ENCODE measurements around the gene GUCA2A.
"Not testable (repeated sequence)": the region's sequence is repeated elsewhere in the genome, so short reads cannot be mapped to it uniquely, and the experiment has no call there.

GUCA2A gene, protein sequence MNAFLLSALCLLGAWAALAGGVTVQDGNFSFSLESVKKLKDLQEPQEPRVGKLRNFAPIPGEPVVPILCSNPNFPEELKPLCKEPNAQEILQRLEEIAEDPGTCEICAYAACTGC

DNA sequence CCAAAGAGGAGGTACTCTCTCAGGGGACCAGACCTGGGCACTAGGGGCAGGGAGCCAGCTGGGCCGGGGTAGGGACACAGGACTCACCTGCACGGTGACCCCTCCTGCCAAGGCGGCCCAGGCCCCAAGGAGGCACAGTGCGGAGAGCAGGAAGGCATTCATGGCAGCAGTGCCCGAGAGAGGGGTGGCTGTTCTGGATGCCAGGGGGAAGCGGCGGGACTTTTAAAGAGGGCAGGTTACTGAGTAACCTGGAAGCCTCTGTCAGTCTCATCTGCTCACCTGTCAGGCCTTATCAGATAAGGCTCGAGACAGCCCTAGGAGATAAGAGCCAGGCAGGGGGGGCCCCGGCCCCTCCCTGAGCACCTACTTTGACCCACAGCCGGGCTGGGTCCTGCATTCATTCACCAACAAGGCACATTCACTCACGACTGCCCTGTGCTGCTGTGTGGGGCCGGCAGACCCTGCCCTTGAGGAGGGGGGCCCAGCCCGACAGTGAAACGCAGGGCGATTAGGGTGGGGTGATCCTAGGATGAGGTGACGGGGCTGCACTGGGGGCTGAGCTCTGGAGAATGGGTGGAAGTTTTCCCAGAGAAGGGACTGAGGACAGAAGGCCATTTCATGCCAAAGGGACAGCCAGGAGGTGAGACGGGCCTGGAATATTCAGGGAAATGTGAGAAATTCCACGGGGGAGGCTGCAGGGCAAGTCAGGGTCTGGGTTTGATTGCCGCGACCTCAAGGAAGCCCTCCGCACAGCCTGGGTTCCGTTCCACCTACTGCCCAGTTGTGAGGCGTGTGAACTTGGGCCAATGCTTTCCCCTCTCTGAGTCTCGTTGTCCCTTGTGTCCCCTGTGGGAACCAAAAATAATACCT lies at the start of gene GUCA2A:
GUCA2A (minus strand) TSS at position 195 of the 870 bp plus-strand sequence; CDS start at position 162, 33 bp downstream.
- DNase-seq: no peak

GRCh38 chr1:42211224-42211623 lies 46.7 kb upstream of the GUCA2A start:
- no peak for DNase-seq

GRCh38 chr1:42210421-42211133 lies 46.0 kb upstream of the GUCA2A start:
- no peak for DNase-seq

- no peak for DNase-seq
Observed at GRCh38 chr1:42209526-42210251, 45.1 kb upstream of the GUCA2A start.

GRCh38 chr1:42206930-42207329 lies 42.4 kb upstream of the GUCA2A start:
- DNase-seq: not testable (repeated sequence)

GRCh38 chr1:42206164-42206563 lies 41.6 kb upstream of the GUCA2A start:
- DNase-seq: no peak

DNA sequence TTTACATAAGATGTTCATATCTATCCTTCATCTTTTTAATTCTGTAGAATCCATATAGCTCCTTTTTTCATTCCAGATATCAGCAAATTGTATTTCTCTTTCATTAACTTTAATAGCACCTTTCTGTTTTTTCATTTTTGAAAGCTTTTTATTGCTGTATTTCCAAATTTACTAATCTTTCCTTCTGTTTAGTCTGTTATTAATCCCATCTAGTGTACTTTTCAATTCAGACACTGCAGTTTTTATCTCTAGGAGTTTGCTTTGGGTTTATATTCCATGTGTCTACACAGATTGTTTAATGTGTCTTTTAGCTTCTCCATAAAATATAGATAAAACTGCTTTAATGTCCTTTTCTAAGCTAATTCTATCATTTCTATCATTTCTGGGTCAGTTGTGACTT lies 37.4 kb upstream of the GUCA2A start:
- no peak for DNase-seq

DNA sequence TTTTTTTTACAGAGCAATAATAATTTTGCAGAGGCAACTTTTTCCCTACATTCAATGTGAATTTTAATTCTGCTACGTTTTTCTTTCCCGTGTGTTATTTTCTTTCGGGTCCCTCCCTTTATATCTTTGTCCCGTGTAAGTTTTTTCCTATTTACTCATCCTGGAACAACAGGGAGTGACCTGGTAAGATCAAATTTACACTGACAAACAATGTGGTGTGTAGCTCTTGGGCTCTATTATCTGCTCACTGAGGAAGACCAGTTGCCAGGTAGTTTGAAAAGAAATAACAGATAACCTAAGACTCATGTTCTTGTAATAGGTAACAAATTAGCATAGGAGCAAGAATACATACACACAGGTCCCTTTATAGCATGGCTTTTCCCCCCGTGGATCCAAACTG lies 33.7 kb upstream of the GUCA2A start:
- no peak for DNase-seq

DNA sequence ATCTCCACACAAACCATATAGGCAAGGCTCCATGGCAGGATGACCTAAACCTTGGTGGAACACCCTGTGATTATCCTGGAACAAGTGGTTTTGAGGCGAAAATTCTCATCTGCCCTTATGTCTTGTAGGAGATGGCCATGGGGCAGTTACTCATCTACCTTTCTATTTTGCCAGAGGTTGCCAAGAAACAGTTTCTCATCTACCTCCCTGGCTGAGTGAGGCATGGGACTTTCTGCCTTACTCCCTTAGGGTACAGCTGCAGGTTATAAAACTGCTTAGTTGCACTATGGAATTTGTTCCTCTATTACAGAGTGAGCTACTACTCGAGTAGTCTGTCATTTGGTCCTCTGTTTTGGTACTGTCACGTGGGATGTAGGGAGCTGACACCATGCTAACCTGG lies 31.3 kb upstream of the GUCA2A start:
- no peak for DNase-seq

GRCh38 chr1:42192106-42192505 lies 27.6 kb upstream of the GUCA2A start:
- DNase-seq: no peak

DNA sequence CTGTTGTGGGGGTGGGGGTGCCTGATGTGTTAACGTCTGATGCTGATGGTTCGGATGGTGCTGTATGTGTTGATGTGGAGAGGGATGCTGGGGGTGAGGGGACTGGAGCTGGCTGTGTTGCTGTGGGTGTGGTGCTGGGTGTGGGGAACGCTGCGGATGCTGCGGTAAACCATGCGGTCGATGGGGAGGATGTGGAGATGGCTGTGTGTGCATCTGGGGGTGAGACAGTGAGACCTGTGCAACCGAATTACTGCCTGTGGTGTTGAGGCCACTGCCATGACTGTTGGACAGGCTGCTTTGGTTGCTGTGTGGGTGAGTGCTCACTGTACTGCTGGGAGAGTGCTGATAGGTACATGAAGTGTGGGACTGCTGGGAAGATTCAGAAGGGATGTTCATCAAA lies 26.8 kb upstream of the GUCA2A start:
- DNase-seq: no peak

GRCh38 chr1:42189931-42190853 lies 25.6 kb upstream of the GUCA2A start:
- no peak for DNase-seq

- no peak for DNase-seq
Observed at GRCh38 chr1:42186152-42186551, 21.6 kb upstream of the GUCA2A start.

GRCh38 chr1:42184616-42185015 lies 20.1 kb upstream of the GUCA2A start:
- no peak for DNase-seq

DNA sequence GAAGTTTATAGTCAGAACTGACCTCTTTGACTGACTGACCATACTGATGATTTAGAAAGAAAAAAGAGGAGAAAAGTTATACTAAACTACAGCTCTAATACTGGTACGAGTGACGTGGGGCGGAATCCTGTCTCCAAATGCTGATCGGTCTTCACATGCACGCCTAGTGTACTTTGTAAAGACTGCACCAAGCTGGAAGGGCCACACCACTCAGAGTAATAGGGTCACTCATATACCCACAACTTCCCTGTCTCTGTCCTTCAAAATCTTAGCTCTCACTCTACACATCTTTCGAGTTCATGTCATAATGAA lies 19.4 kb upstream of the GUCA2A start:
- DNase-seq: no peak

DNA sequence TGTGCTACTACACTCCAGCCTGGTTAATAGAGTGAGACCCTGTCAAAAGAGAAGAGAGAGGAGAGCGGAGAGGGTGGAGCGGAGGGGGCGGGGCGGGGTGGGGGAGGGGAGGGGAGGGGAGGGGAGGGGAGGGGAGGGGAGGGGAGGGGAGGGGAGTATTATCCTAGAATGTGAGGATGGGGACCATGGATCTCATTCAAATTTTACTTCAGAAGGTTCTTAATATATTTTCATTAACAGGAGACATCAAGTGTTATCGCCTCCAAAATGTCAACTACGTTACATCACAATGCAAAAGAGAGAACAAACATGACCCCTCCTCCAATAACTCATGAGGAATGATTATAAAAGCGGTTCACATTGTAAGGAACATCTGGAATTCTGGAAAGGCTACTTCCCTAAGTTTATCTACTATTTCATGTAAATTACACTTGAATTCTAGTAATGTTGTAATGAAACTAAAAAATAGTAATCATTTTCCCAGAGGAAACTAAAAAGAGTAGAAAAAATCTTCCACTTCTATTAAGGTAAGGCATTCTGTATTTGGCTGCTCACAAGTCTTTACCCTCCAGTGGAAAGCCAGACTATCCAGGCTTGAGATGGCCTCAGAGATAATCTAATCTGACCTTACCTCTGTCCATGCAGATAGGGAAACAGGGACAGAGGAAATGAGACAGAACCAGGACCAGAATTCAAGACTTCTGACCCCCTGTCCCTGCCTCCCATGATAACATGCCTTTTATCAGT lies 18.8 kb upstream of the GUCA2A start:
- no peak for DNase-seq

DNA sequence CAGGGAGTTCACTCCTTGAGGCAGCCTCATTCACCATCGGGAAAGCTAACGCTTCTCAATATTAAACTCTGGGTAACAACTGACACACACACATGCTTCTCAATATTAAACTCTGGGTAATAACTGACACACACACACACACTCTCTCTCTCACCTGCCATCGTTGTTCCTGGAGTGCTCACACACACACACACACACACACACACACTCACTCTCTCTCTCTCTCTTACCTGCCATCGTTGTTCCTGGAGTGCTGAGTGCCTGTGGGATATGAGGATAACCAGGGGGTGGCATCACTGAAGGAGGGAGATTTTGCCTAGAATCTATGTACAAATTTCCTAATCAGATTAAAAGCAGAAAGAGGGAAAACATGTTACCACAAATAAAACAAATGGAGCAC lies 17.1 kb upstream of the GUCA2A start:
- DNase-seq: no peak

DNA sequence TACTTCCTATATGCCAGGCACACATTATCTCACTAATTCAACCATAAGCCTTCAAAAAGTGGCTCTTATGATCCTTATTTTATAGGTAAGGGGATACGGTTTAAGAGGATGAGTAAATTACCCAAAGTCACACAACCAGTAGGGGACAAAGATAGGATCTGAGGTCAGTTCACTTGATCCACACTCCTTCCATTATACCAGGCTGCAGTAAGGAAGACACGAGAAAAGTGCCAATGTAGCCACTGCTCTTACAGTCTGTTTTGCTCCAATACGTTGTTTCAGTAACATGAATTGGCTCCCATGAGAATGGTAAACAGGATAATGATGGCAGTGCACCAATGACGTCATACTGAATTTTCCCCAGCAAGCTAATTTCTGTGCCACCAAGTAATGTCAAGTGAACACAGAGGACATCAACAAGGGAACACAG lies 15.4 kb upstream of the GUCA2A start:
- DNase-seq: no peak

DNA sequence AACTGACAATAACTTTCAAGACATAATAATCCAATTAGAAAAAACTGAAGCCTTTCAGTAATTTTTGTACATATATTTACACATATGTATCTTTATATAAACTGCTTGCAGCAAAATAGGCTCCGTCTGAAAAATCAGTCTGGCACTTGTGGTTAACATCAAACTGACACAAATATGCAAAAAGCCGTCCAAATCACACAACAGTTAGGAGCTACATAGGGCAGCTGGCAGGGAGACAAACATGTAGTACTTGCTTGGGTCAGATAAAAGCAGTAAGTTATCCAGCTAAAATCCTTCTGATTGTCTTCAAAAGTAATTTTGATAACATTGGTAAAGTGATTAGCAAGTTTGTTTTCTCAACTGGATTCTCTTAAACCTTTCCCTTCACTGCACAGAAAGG lies 14.7 kb upstream of the GUCA2A start:
- no peak for DNase-seq

DNA sequence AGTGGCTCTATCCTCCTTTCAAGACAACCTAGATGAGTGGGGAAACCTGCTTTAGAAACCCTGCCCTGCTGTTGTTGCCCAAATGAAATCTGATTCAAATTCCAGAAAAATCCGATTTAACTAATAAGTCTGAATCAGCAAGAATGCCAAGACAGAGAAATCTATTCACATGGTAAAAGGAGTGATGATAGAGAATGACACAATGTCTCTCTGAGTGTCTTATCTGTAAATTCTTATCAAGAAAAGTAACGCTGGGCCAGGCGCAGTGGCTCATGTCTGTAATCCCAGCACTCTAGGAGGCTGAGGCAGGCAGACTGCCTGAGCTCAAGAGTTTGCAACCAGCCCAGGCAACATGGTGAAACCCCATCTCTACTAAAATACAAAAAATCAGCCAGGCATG lies 13.7 kb upstream of the GUCA2A start:
- no peak for DNase-seq

DNA sequence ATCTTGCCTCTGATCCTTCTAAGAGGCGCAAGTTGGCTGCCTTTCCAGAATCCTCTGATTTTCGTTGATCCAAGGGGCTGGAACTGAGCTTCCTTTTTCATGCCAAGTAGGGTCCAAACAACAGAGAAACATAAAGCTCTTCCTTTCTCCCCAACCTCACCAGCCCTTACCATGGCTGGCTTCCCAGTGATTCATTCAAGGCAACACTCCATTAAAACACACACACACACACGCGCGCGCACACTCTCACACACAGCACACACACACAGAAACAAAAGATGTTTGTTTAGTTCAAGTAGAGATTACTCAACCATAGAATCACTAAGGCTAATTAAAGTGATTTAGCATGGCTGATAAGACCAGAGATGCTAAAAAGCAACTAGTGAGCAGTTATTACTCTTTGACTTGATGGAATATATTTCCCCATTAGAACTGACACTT lies 13.0 kb upstream of the GUCA2A start:
- DNase-seq: no peak

Data from activated CD4-positive, alpha-beta T cell treated with anti-CD3 and anti-CD28 coated beads, Interleukin-2, amount 50 U/mL, for 1 hour (primary cell).